Measurements from ENCODE around the gene CCDC87.

- no peak for TF ChIP-seq CTCF (IDR thresholded peaks at IDR 0.05; ENCODE audit: poor library complexity)
- TF ChIP-seq EZH2 (IDR thresholded peaks at IDR 0.05; ENCODE audit: borderline replicate concordance), result no peak
- TF ChIP-seq EZH2phosphoT487 (IDR thresholded peaks at IDR 0.05; ENCODE audit: low read depth, severe bottlenecking, unreplicated experiment), result no peak
Observed at GRCh38 chr11:66570850-66571180, 22.0 kb downstream of the CCDC87 start.

All from hepatocyte (in vitro differentiated cells).